Esophagus muscularis mucosa (tissue), 4 donors: ENCODE results near the gene BPGM. TPM values are rescaled to one million over a fixed set of nuclear protein-coding genes. Genes with fewer than 3 reads are reported as not detected.

Experiments used
- DNase-seq: peaks from one replicate; pipeline ENCODE4 v3.0.0-alpha.2; 2017; ENCODE audit errors: extremely low spot score
- H3K27ac ChIP-seq, 4 donors: fragments of 200-600 bp; sonication (generic); replicated peaks in 1 of 4; 1 replicate in 3 of 4; 2 replicates in 1 of 4; pipeline ENCODE4 v1.5.1; 2016 to 2019; ENCODE audit warnings: mild to moderate bottlenecking in 1 of 4
- H3K27me3 ChIP-seq, 4 donors: fragments of 200-600 bp; sonication (generic); one replicate each; pipeline versions ENCODE4 v1.5.1 to v1.6.0; 2016 to 2019
- H3K36me3 ChIP-seq, 4 donors: fragments of 200-600 bp; sonication (generic); one replicate each; pipeline ENCODE4 v1.5.1; 2016 to 2019
- H3K4me1 ChIP-seq, 4 donors: fragments of 200-600 bp; sonication (generic); one replicate each; pipeline ENCODE4 v1.5.1; 2016 to 2019
- H3K4me3 ChIP-seq, 4 donors: fragments of 200-600 bp; sonication (generic); 1 replicate in 2 of 4; 2 replicates in 2 of 4; pipeline ENCODE4 v1.5.1; 2016 to 2019; ENCODE audit warnings: mild to moderate bottlenecking in 4 of 4, moderate library complexity in 1 of 4
- H3K9me3 ChIP-seq, 4 donors: fragments of 200-600 bp; sonication (generic); 1 replicate in 3 of 4; 2 replicates in 1 of 4; pipeline ENCODE4 v1.5.1; 2016 to 2019
- EP300 ChIP-seq: sonication (generic); formaldehyde crosslinking; IDR thresholded peaks from one replicate; pipeline ENCODE4 v1.6.1; 2017; ENCODE audit warnings: antibody characterized with exemption
- POLR2A ChIP-seq: fragments of 450-650 bp; IDR thresholded peaks from one replicate; pipeline ENCODE4 v1.6.1; 2017; ENCODE audit warnings: antibody characterized with exemption, moderate library complexity, mild to moderate bottlenecking, low read depth
- POLR2AphosphoS5 ChIP-seq, 2 donors: sonication (generic); formaldehyde crosslinking; IDR thresholded peaks; one replicate each; pipeline ENCODE4 v1.6.1; 2017; ENCODE audit warnings: antibody characterized with exemption in 2 of 2
- WGBS: methylation state at CpG from one replicate; pipeline ENCODE4 v1.1.5; 2018; 5-methylcytosine and 5-hydroxymethylcytosine counted together
- intact Hi-C: fragments of 100-400 bp; cut with DNase I; formaldehyde crosslinking; loops from one replicate; pipeline ENCODE4 v1.15.1; 2023
- total RNA-seq, 4 donors: library from RNA; depleted of rRNA; stranded (reverse); fragments of >200 nt; gene quantifications; one replicate each; pipeline versions ENCODE4 v1.1.0 to v1.2.1, GENCODE V29; 2016
- TF ChIP-seq, protein P1 (sequence below), 3 experiments: fragments of 200-600 bp in 2 of 3; fragments of 450-650 bp in 1 of 3; sonication (generic) in 2 of 3; IDR thresholded peaks; one replicate each; pipeline ENCODE4 v1.5.1; 2017 to 2019; ENCODE audit warnings: antibody characterized with exemption in 3 of 3, mild to moderate bottlenecking in 2 of 3, moderate library complexity in 1 of 3

The BPGM gene
- total RNA-seq, 4 donors from 2014 or later: 19.1 to 29.4 (median 22.7) TPM

DNA sequence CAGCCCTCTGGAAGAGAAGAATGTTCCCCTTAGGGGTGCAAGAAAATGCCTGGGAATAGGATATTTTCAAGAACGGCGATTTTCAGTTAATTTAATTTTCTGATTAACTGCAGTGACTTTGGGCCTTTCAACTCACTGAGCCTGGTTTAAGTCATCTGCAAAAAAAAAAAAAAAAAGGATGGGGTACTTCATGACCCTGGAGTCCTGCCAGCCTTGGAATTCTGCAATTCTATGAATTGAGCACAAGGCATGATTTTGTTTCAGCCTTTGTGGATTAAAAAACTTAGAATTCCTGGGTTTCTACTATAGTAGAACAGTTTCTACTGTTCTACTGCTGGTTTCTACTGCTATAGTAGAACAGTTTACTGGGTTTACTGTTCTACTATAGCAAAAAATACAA is 74.5 kb downstream of the BPGM start:
- Histone ChIP-seq H3K36me3 (no peaks in the 10 kb centered on the region), H3K27me3 (no peaks in the 10 kb centered on the region), H3K4me1 (peaks cover 24 to 65% (median 63%) of the 10 kb centered on the region in 4 donors), H3K27ac (peak overlapping the region; percentile 84 to 86 (median 85)), H3K9me3 (no peaks in the 10 kb centered on the region), H3K4me3 (no peak overlapping the region)
- WGBS: 85% methylated on average over 2 of the region's 2 CpGs
- DNase-seq: no peak
- intact Hi-C loops: no loop called here
- TF ChIP-seq POLR2A (no peak), EP300 (no peak), POLR2AphosphoS5 (IDR thresholded peaks at IDR 0.05) (no peak)
- TF ChIP-seq, protein P1, sequence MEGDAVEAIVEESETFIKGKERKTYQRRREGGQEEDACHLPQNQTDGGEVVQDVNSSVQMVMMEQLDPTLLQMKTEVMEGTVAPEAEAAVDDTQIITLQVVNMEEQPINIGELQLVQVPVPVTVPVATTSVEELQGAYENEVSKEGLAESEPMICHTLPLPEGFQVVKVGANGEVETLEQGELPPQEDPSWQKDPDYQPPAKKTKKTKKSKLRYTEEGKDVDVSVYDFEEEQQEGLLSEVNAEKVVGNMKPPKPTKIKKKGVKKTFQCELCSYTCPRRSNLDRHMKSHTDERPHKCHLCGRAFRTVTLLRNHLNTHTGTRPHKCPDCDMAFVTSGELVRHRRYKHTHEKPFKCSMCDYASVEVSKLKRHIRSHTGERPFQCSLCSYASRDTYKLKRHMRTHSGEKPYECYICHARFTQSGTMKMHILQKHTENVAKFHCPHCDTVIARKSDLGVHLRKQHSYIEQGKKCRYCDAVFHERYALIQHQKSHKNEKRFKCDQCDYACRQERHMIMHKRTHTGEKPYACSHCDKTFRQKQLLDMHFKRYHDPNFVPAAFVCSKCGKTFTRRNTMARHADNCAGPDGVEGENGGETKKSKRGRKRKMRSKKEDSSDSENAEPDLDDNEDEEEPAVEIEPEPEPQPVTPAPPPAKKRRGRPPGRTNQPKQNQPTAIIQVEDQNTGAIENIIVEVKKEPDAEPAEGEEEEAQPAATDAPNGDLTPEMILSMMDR (IDR thresholded peaks at IDR 0.05): no peak

DNA sequence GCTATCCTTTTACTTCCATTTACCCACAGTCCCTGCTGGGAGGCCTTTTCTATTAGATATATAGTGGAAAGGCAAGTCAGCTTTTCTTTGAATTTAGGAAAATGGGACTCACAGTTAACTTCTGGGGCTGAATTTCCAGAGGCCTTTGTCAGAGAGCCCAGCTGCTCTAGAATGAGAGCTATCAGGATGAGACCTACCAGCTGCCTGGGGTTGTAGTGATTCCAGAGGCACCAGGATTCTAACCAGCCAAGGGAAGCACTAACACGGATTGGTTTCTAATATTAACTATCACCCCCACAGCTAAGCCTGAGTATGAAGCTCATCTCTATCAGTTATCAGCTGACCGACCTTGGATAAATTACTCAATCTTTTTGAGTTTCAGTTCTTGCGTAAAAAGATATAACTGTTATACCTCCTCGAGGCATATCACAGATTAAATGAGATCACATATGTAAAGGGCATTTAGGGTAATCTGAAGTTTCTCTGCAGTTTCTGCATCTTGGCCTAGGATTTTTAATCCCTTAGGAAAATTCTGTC is 76.2 kb downstream of the BPGM start:
- no peak overlapping the region for H3K4me3 ChIP-seq
- H3K27me3 ChIP-seq: no peaks in the 10 kb centered on the region
- H3K36me3 ChIP-seq: no peaks in the 10 kb centered on the region
- WGBS: 71% methylated on average over 4 of the region's 4 CpGs
- no peak for DNase-seq
- no peaks in the 10 kb centered on the region for H3K9me3 ChIP-seq
- intact Hi-C loops: no loop called here
- peak overlapping the region; percentile 84 to 86 (median 85) for H3K27ac ChIP-seq
- peaks cover 24 to 78% (median 75%) of the 10 kb centered on the region in 4 donors for H3K4me1 ChIP-seq
- no peak for TF ChIP-seq POLR2AphosphoS5 (IDR thresholded peaks at IDR 0.05)
- TF ChIP-seq EP300: no peak

DNA sequence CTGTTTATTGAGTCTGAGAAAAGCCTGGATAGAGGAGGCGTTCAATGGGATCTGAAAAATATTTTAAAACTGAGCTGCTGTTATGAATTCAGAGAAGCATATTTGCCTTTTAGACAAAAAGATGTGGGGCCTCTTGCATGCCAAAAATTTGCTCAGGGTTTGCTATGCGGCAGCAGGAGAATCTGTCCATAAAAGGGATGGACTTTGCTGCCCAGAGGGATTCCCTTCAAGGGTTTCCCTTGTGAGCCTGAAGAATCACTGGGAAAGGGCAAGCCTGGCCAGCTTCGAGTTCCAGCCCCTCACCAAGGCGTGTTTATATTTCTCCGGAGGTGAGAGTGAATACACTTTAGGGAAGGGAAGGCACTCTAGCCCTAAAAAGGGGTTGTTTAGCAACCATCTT is 77.2 kb downstream of the BPGM start:
- no peaks in the 10 kb centered on the region for H3K27me3 ChIP-seq
- H3K4me1 ChIP-seq: peaks cover 24 to 85% (median 83%) of the 10 kb centered on the region in 4 donors
- H3K27ac ChIP-seq: peak overlapping the region; percentile 84 to 86 (median 85)
- TF ChIP-seq POLR2A (no peak), POLR2AphosphoS5 (IDR thresholded peaks at IDR 0.05) (peak; percentile 34 to 71), EP300 (no peak)
- TF ChIP-seq, protein P1 (IDR thresholded peaks at IDR 0.05): peak in 1 of 3 experiments; percentile 7
- no peaks in the 10 kb centered on the region for H3K36me3 ChIP-seq
- DNase-seq: no peak
- intact Hi-C loops: no loop called here
- 36% methylated on average over 5 of the region's 5 CpGs for WGBS
- no peaks in the 10 kb centered on the region for H3K9me3 ChIP-seq
- no peak overlapping the region for H3K4me3 ChIP-seq

DNA sequence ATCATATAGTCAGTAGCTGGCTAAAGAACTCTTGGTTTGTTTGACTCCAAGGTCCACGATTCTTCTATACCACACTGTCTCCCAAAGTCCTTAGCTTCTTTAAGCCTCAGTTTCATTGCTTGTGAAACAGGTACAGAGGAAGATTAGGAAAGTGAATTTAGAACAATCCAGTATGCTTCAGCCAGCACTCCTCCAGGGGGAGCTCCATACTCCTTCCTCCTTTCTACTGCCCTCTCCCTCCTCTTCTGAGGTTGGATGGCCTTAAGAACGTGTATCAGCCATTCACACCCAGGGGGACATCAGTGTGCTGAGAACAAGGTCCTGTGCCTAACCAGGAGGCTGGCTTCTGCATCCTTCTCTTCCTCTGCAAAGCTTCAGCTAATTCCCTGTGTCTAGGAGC is 78.0 kb downstream of the BPGM start:
- H3K9me3 ChIP-seq: no peaks in the 10 kb centered on the region
- H3K27me3 ChIP-seq: no peaks in the 10 kb centered on the region
- peak overlapping the region; percentile 84 to 86 (median 85) for H3K27ac ChIP-seq
- no peak overlapping the region for H3K4me3 ChIP-seq
- H3K4me1 ChIP-seq: peaks cover 27 to 86% (median 83%) of the 10 kb centered on the region in 4 donors
- no peak for DNase-seq
- TF ChIP-seq POLR2A (no peak), EP300 (no peak), POLR2AphosphoS5 (IDR thresholded peaks at IDR 0.05) (no peak)
- TF ChIP-seq, protein P1 (IDR thresholded peaks at IDR 0.05): peak; percentile 30 to 45 (median 44)
- intact Hi-C loops: no loop called here
- WGBS: 40% methylated on average over 2 of the region's 2 CpGs
- H3K36me3 ChIP-seq: no peaks in the 10 kb centered on the region

DNA sequence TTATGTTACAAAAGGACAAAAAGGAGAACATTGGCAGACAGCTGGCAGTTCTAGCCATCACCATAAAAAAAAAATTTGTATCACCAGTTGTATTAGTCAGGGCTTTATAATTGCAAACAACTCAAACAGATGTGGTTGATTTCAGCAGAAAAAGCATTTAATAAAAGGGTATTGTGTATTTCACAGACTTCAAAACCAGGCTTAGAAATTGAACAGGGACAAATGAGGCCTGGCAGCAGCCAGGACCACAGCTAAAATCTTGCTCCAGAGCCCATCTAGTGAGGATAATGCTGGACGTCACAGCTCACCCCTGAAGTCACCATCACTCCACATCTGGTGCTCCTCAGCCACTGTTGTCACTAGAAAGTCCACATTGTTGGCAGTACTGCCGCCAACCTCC is 79.9 kb downstream of the BPGM start:
- 52% methylated on average over 2 of the region's 2 CpGs for WGBS
- no peaks in the 10 kb centered on the region for H3K27me3 ChIP-seq
- H3K4me3 ChIP-seq: no peak overlapping the region
- no peaks in the 10 kb centered on the region for H3K36me3 ChIP-seq
- DNase-seq: no peak
- TF ChIP-seq EP300 (no peak), POLR2AphosphoS5 (IDR thresholded peaks at IDR 0.05) (no peak), POLR2A (no peak)
- TF ChIP-seq, protein P1 (IDR thresholded peaks at IDR 0.05): no peak
- peak overlapping the region; percentile 82 to 85 (median 84) for H3K27ac ChIP-seq
- peaks cover 30 to 86% (median 83%) of the 10 kb centered on the region in 4 donors for H3K4me1 ChIP-seq
- no peaks in the 10 kb centered on the region for H3K9me3 ChIP-seq
- intact Hi-C loops: no loop called here
